ENCODE data around the gene CMSS1. TPM values are rescaled to one million over a fixed set of nuclear protein-coding genes. Genes with fewer than 3 reads are reported as not detected.

CMSS1 gene
- polyA plus RNA-seq, 1 donor from 2014 or later, result 31.8 TPM

GRCh38 chr3:100185847-100186246 lies 368.2 kb downstream of the CMSS1 start:
- no peak overlapping the region for H3K9ac ChIP-seq (ENCODE audit: low read length)
- H3K36me3 ChIP-seq (ENCODE audit: insufficient read depth, low read length), result no peaks in the 10 kb centered on the region
- TF ChIP-seq EZH2 (IDR thresholded peaks at IDR 0.05; ENCODE audit: borderline replicate concordance, insufficient read depth, low read length, poor library complexity, severe bottlenecking) (no peak), CTCF (IDR thresholded peaks at IDR 0.05; ENCODE audit: poor library complexity, severe bottlenecking) (no peak), EP300 (conservative IDR thresholded peaks at IDR 0.05; ENCODE audit: poor library complexity, severe bottlenecking) (no peak), REST (IDR thresholded peaks at IDR 0.05; ENCODE audit: borderline replicate concordance) (no peak), SMC3 (conservative IDR thresholded peaks at IDR 0.05; ENCODE audit: poor library complexity) (no peak), RAD21 (conservative IDR thresholded peaks at IDR 0.05) (no peak), MXI1 (conservative IDR thresholded peaks at IDR 0.05; ENCODE audit: poor library complexity, severe bottlenecking) (no peak), POLR2AphosphoS5 (IDR thresholded peaks at IDR 0.05) (no peak), TAF1 (IDR thresholded peaks at IDR 0.05; ENCODE audit: low read depth) (no peak)
- H2AFZ ChIP-seq (ENCODE audit: low read depth, low read length), result no peak overlapping the region
- H3K9me2 ChIP-seq (ENCODE audit: insufficient read depth, low read length), result no peaks in the 10 kb centered on the region
- H3K4me3 ChIP-seq (ENCODE audit: low read length), result no peak overlapping the region
- H3K27me3 ChIP-seq (ENCODE audit: insufficient read depth, low read depth, low read length), result no peaks in the 10 kb centered on the region
- no peak overlapping the region for H3K27ac ChIP-seq (ENCODE audit: low read length)
- no peaks in the 10 kb centered on the region for H3K9me3 ChIP-seq (ENCODE audit: low read length)
- no peaks in the 10 kb centered on the region for H4K20me1 ChIP-seq (ENCODE audit: insufficient read depth)
- H3F3A ChIP-seq (ENCODE audit: insufficient read depth, low read length, poor library complexity, severe bottlenecking), result no peaks in the 10 kb centered on the region
- H3K4me2 ChIP-seq (ENCODE audit: low read length), result no peak overlapping the region
- H3K79me2 ChIP-seq (replicated peaks; ENCODE audit: insufficient read depth, low read length), result no peaks in the 10 kb centered on the region

GRCh38 chr3:100189444-100189964 lies 371.8 kb downstream of the CMSS1 start:
- Histone ChIP-seq H3K9me3 (ENCODE audit: low read length) (no peaks in the 10 kb centered on the region), H3K36me3 (ENCODE audit: insufficient read depth, low read length) (no peaks in the 10 kb centered on the region), H3K27me3 (ENCODE audit: insufficient read depth, low read depth, low read length) (no peaks in the 10 kb centered on the region), H3K9me2 (ENCODE audit: insufficient read depth, low read length) (no peaks in the 10 kb centered on the region), H2AFZ (ENCODE audit: low read depth, low read length) (no peak overlapping the region), H3K9ac (ENCODE audit: low read length) (no peak overlapping the region), H3K4me3 (ENCODE audit: low read length) (no peak overlapping the region), H3K27ac (ENCODE audit: low read length) (no peak overlapping the region), H3K79me2 (replicated peaks; ENCODE audit: insufficient read depth, low read length) (no peaks in the 10 kb centered on the region), H4K20me1 (ENCODE audit: insufficient read depth) (no peaks in the 10 kb centered on the region), H3F3A (ENCODE audit: insufficient read depth, low read length, poor library complexity, severe bottlenecking) (no peaks in the 10 kb centered on the region), H3K4me2 (ENCODE audit: low read length) (no peak overlapping the region)
- TF ChIP-seq EZH2 (IDR thresholded peaks at IDR 0.05; ENCODE audit: borderline replicate concordance, insufficient read depth, low read length, poor library complexity, severe bottlenecking) (no peak), REST (IDR thresholded peaks at IDR 0.05; ENCODE audit: borderline replicate concordance) (no peak), CTCF (IDR thresholded peaks at IDR 0.05; ENCODE audit: poor library complexity, severe bottlenecking) (no peak), MXI1 (conservative IDR thresholded peaks at IDR 0.05; ENCODE audit: poor library complexity, severe bottlenecking) (no peak), RAD21 (conservative IDR thresholded peaks at IDR 0.05) (no peak), SMC3 (conservative IDR thresholded peaks at IDR 0.05; ENCODE audit: poor library complexity) (no peak), EP300 (conservative IDR thresholded peaks at IDR 0.05; ENCODE audit: poor library complexity, severe bottlenecking) (no peak), POLR2AphosphoS5 (IDR thresholded peaks at IDR 0.05) (no peak), TAF1 (IDR thresholded peaks at IDR 0.05; ENCODE audit: low read depth) (no peak)
